GM19023 (cell line): Measurements from ENCODE around the gene RFWD3.

ENCODE experiments used
- ATAC-seq: cut with Tn5 transposase; IDR thresholded peaks from one replicate; pipeline ENCODE4 v1.9.1; 2021; ENCODE audit warnings: mild to moderate bottlenecking, moderate library complexity; ENCODE audit not compliant: unreplicated experiment

RFWD3 gene

DNA sequence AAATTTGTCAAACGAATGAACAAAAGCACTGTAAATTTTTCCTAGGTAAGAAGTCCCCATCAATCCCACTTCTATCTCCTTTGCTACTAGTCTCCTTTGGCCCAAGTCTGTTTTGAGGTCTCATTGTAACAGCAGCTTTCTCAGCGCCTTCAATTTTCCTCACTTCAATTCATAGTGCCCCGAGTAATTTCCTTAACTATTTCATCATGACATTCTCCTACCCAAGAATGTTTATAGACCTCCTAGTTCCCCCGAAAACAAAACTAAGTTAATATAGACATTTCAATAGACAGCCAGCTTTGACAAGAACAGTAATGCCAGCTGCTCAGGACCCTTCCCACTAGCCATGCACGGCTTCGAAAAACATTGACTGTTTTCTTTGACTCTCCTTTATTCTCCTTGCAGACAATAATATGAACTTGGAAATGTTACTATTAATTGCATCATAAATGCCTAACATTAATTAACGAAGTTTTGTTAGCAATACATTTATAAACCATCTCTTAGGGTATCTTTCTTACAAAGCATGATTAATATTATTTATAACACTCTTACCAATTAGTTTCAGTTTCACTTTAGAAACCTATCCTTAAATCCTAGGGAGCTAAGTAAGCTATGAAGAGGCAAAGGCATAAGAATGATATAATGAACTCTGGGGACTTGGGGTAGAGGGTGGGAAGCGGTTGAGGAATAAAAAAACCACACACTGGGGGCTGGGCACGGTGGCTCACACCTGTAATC lies 82.6 kb downstream of the RFWD3 start:
- no peak for ATAC-seq

DNA sequence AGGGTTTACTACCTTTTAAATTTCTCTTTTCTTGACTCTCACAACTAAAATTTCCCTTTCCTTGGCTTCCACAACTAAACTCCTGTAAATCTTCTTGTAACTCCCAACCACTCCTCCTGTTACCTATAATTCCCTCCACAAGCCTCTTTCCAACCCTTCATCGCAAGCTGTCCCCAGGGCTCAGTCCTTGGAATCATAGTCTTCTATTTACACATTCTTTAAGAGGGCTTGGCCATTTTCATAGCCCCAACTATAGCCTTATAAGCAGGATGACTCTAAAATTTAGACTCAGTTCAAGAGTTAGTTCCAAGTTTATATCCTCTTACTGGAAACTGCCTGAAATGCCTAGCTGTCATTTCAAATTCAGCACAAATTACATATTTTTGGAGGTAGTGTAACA lies 83.7 kb downstream of the RFWD3 start:
- no peak for ATAC-seq

DNA sequence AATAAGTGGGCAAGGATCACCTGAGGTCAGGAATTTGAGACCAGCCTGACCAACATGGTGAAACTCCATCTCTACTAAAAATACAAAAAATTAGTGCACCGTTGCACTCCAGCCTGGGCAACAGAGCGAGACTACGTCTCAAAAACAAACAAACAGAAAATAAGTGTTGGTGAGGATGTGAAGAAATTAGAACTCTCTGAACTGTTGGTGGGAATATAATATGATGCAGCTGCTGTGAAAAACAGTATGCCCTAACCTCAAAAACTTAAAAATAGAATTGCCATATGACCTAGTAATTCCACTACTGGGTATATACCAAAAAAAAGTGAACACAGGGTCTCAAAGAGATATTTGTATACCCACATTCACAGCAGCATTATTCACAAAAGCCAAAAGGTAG lies 85.8 kb downstream of the RFWD3 start:
- no peak for ATAC-seq

DNA sequence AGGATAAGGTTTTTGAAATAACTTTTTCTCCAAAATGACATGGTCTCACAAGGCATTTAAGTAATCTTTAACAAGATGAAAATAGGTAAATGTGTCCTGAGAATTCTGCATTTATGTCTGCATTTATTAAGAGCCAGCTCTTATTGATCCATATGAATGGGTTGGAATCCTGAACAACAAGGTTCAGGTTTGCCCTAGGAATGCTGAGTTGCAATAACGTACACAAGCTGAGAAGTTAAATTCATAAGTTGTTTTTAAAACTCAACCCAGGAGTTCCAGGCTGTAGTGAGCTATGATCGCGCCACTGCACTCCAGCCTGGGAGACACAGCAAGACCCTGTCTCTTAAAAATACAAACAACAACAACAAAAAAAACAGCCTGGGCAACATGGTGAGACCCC lies 87.8 kb downstream of the RFWD3 start:
- no peak for ATAC-seq

- ATAC-seq, result no peak
Observed at GRCh38 chr16:74578433-74578832, 88.2 kb downstream of the RFWD3 start.

DNA sequence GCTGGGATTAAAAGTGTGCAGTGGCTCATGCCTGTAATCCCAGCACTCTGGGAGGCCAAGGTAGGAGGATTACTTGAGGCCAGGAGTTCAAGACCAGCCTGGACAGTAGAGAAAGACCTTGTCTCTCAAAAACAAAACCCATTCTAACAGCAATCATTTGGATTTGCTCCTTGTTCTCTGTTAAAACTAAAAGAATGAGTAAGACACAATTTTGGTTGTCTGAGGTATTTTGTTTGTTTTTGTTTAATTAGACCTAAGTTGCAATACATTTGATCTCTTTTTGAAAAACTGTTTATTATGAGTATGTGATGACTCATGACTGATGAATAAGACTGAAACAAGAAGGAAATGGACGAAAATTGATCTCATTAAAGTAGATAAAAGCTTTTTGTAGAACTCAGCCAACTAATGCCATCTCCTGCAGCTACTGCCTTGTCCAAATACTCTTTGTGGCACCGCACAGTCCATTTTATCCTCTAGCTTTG lies 88.8 kb downstream of the RFWD3 start:
- no peak for ATAC-seq

- ATAC-seq, result no peak
Observed at GRCh38 chr16:74575807-74576643, 90.7 kb downstream of the RFWD3 start.

DNA sequence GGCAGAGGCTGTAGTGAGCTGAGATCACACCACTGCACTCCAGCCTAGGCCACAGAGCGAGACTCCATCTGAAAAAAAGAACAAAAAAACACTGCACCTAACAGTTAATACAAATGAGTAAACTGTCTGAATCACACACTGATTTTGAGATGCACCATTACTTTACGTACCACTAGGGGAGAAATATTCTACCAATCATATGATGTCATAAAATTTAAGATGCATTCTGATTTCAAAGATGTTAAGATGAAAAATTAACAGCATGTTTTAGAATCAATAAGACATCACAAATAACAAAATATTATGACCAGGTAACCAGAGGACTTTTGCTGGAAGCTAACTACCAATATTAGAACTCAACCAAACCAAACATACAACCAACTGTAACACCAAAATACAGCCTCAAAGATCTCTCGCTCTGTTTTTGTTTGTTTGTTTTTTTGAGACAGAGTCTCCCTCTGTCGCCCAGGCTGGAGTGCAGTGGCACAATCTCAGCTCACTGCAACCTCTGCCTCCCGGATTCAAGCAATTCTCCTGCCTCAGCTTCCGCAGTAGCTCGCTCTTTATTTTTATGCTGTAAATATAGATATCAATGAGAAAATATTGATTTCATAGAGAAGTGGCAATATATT lies 91.4 kb downstream of the RFWD3 start:
- ATAC-seq, result no peak

GRCh38 chr16:74574146-74574545 lies 92.5 kb downstream of the RFWD3 start:
- ATAC-seq, result no peak

DNA sequence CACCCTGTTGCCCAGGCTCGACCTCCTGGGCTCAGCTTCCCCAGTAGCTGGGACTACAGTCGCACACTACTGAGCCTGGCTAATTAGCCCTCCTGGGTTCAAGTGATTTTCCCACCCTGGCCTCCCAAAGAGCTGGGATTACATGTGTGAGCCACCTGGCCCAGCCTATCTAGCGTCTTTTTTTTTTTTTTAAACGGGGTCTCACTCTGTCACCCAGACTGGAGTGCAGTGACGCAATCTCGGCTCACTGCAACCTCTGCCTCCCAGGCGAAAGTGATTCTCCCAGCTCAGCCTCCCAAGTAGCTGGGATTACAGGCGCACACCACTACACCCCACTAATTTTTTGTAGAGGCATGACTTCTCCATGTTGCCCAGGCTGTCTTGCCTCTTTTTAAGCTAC lies 93.1 kb downstream of the RFWD3 start:
- no peak for ATAC-seq
